8988T (cell line): Measurements from ENCODE around the gene ZNF516.

Experiments used
- DNase-seq: peaks from one replicate; pipeline ENCODE4 v3.0.0; 2011

The ZNF516 gene

GRCh38 chr18:76412818-76413565 is 82.0 kb downstream of the ZNF516 start:
- DNase-seq = no peak

GRCh38 chr18:76412010-76412817 is 82.8 kb downstream of the ZNF516 start:
- DNase-seq = no peak

- no peak for DNase-seq
Measured at GRCh38 chr18:76410660-76411417, 84.2 kb downstream of the ZNF516 start.

- DNase-seq = no peak
Measured at GRCh38 chr18:76410033-76410432, 85.0 kb downstream of the ZNF516 start.

- no peak for DNase-seq
Measured at GRCh38 chr18:76408480-76409067, 86.5 kb downstream of the ZNF516 start.

- DNase-seq = no peak
Measured at GRCh38 chr18:76407681-76408080, 87.4 kb downstream of the ZNF516 start.

GRCh38 chr18:76406791-76407190 is 88.3 kb downstream of the ZNF516 start:
- DNase-seq = no peak

- no peak for DNase-seq
Measured at GRCh38 chr18:76405681-76406356, 89.2 kb downstream of the ZNF516 start.

GRCh38 chr18:76405280-76405679 is 89.8 kb downstream of the ZNF516 start:
- no peak for DNase-seq

- no peak for DNase-seq
Measured at GRCh38 chr18:76404345-76404831, 90.7 kb downstream of the ZNF516 start.

- no peak for DNase-seq
Measured at GRCh38 chr18:76402026-76402990, 92.7 kb downstream of the ZNF516 start.

GRCh38 chr18:76401498-76401897 is 93.5 kb downstream of the ZNF516 start:
- DNase-seq = no peak

GRCh38 chr18:76399613-76400391 is 95.2 kb downstream of the ZNF516 start:
- no peak for DNase-seq

- peak; percentile 75 for DNase-seq
Measured at GRCh38 chr18:76398896-76399612, 96.0 kb downstream of the ZNF516 start.

- DNase-seq = no peak
Measured at GRCh38 chr18:76398295-76398694, 96.7 kb downstream of the ZNF516 start.

GRCh38 chr18:76397631-76398030 is 97.4 kb downstream of the ZNF516 start:
- no peak for DNase-seq

- no peak for DNase-seq
Measured at GRCh38 chr18:76396792-76397191, 98.2 kb downstream of the ZNF516 start.

- DNase-seq = no peak
Measured at GRCh38 chr18:76395609-76396008, 99.4 kb downstream of the ZNF516 start.

- no peak for DNase-seq
Measured at GRCh38 chr18:76394780-76395476, 100.1 kb downstream of the ZNF516 start.
